SW 1271 (cell line): Measurements from ENCODE around the gene NRXN3.

Experiments
- DNase-seq, 2 experiments: peaks; one replicate each; lab custom pipeline; 2025; lab: John Stamatoyannopoulos, UW

The NRXN3 gene

GRCh38 chr14:79418649-79419415 lies 1248.7 kb downstream of the NRXN3 start:
- no peak for DNase-seq

GRCh38 chr14:79419571-79420327 lies 1249.6 kb downstream of the NRXN3 start:
- DNase-seq, result no peak

DNA sequence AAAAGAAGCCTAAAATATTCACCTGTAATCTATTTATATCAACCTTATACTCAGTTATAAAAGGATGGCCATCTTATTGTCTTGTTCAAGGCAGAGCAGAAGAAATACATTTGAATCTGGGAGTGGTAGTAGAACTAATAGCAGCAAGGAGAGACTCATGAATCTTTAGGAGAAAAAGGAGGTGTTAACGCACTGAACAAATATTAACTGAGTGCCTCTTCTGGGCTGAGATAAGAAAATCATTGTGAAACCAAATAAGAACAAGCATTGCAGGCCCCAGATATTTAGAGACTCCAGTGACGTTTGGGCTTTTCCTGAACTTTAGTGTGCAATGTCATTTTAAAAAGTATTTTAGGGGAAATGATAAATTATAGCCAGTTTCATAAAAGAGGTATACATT lies 1250.6 kb downstream of the NRXN3 start:
- no peak for DNase-seq

GRCh38 chr14:79421811-79422210 lies 1251.6 kb downstream of the NRXN3 start:
- DNase-seq, result no peak

GRCh38 chr14:79424462-79424861 lies 1254.3 kb downstream of the NRXN3 start:
- no peak for DNase-seq

DNA sequence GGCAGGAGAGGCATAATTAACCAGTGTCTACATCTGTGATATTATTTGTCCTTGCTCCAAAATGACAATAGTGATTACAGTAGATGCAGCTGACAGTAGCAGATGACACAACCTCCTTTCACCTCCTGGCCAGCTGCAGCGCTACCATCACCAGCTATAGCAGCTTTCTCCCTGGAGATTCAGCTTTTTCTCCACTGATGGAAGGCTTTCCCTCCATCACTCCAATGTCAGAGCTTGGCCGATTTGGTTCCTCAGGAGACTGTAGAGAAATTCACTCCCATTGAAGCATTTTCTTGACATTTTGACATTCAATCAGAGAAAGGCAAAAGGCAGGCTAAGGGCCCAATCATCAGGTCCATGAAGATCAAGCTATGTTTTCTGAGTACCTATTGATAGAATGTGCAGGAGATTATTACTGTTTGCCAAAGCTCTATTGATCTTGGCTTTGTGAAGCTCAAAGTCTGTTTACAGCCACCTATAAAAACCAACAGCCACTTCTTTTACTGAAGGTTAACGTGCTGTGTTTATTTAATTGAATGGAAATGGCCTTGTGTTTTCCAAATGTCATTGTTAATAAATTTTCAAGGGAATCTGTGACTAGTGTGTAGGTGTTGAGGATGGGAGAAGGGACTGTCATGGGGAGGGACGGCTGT lies 1256.1 kb downstream of the NRXN3 start:
- DNase-seq, result no peak

- DNase-seq, result no peak
These were observed 1262.5 kb downstream of the NRXN3 start for GRCh38 chr14:79432640-79433039.

GRCh38 chr14:79436335-79436734 lies 1266.2 kb downstream of the NRXN3 start:
- no peak for DNase-seq

DNA sequence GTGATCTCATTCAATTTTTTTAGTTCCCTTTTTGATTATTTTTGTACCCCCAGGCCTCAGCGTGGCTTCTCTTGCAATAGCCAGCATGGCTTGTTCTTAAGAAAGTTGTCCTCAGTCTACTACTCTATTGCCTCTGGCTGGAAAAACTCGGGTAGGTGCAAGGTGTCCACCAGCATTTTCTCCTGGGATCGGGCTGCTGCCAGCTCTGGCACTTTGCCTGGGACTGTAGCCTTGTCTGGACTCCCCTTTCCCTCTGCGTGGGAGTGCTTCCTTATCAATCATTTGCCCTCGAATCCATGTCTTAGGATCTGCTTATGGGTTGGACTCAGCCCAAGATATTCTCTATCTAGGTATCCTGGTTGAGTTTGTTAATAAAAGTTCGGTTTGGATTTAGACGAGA lies 1267.8 kb downstream of the NRXN3 start:
- no peak for DNase-seq

GRCh38 chr14:79438696-79439342 lies 1268.6 kb downstream of the NRXN3 start:
- DNase-seq, result no peak

- no peak for DNase-seq
These were observed 1272.6 kb downstream of the NRXN3 start for GRCh38 chr14:79442786-79443185.

GRCh38 chr14:79443602-79444001 lies 1273.4 kb downstream of the NRXN3 start:
- no peak for DNase-seq

DNA sequence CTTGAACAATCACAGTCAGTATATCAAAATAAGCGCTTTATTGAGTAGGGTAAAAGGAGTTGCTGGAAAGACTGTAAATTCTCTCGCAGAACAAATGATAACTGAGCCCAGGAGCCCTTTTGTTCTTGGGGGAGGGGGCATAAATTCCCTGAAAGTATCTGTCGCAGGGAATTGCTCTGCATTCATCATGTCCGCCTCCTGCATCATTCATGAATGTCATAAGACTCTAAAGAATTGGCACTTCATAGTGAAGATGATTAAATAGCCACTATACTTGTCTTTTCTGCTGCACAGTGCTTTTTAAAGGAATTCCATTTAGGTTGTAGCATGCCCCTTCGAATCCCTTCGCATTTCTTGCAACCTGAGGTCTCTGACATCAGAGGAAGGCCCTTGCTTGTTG lies 1278.8 kb downstream of the NRXN3 start:
- DNase-seq, result no peak

GRCh38 chr14:79451601-79452000 lies 1281.4 kb downstream of the NRXN3 start:
- DNase-seq, result no peak

DNA sequence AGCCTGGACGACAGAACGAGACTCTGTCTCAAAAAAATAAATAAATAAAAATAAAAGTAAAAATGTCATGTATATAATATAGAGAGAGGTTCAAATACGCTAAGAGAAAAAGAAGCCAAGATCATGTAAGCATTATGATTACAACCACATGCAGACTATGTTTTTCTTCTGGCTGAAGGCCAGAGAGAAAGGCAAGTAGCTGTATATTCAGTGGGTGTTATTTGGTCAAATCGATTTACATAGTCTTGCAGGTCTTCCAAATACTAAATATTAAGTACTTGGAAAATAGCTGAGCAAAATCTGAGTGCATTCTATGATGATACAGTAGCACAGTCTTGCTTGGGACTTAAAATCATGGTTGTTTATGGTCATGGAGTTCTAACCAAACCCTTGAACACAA lies 1283.1 kb downstream of the NRXN3 start:
- DNase-seq, result no peak

DNA sequence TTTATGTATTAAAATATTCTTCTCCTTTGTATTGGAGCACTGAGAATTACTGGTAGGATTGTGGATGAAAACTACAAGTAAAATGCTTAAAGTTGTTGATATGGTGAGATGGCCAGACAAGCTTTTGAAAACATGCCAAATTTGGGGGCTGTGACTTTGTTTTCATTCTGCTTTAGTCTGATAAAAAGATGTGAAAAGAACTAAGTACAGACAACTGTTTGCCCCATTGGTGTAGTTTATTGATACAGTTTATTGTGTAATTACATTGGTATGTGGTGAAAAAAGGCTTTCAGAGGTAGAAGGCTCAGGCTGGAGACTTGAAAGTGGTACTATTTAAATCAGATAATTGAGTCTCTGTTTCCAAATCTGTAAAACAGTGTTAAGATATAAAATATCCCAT lies 1294.3 kb downstream of the NRXN3 start:
- no peak for DNase-seq

GRCh38 chr14:79465651-79466050 lies 1295.5 kb downstream of the NRXN3 start:
- DNase-seq, result no peak

- DNase-seq, result no peak
These were observed 1296.9 kb downstream of the NRXN3 start for GRCh38 chr14:79466938-79467527.

GRCh38 chr14:79467835-79468234 lies 1297.7 kb downstream of the NRXN3 start:
- DNase-seq, result no peak

DNA sequence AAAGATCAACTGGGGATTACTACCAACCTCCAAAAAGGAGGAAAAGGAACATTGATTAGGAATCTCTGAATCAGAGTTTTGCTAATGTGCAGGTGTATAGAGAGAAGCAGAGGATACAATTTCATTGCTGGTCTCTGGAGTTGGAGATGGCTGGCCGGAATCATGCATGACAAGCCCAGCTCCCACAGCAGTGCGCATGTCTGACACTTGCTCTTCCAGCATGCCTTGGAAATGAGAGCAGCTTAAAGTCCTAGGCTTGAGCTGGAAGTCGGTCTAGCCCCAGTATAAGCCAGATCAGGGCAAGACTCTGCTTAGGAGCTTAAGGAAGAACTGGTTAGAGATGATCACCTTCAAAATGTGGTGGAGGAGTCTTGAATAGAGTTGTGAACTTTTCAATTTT lies 1298.3 kb downstream of the NRXN3 start:
- no peak for DNase-seq

- DNase-seq, result no peak
These were observed 1303.5 kb downstream of the NRXN3 start for GRCh38 chr14:79473651-79474050.

DNA sequence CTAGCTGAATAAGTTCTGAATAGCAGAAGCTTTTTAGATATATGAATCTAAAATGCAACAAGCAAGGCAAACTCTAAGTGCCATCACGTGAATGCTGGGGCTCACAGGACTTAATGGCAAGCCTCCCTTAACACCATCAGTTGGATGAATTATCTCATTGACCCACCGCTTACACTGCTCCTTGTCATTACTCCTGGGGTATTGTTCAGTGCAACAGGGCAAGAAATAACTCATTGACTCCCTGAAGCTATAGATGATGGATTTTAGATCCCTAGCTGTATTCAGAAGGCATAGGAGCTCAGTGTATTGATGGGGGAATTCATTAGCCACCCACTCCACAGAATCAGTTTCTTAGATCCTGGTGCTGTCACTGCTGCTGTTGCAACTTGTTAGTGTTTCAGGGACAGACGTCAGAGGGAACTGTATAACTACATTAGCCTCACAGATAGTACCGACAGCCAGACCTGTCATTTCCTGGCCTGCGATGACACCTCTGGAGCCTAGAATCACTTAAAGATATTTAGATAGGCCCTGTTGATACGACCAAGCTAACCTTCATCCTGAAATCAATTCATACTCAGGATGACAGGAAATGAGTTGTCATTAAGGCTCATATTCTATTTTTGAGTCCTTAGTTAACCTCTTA lies 1305.8 kb downstream of the NRXN3 start:
- DNase-seq, result no peak
